Lower leg skin (tissue), 4 donors: ENCODE results near the gene ASH1L. TPM values are rescaled to one million over a fixed set of nuclear protein-coding genes. Genes with fewer than 3 reads are reported as not detected.
"Not testable (repeated sequence)": the region's sequence is repeated elsewhere in the genome, so short reads cannot be mapped to it uniquely, and the experiment has no call there.

Experiments used
- DNase-seq, 2 donors: peaks; one replicate each; pipeline ENCODE4 v3.0.0-alpha.2; 2019; ENCODE audit warnings: low spot score in 2 of 2
- H3K4me3 ChIP-seq: fragments of 200-600 bp; sonication (generic); 2 replicates; pipeline ENCODE4 v1.5.1; 2017; ENCODE audit warnings: mild to moderate bottlenecking, low read depth; ENCODE audit not compliant: poor library complexity, severe bottlenecking
- POLR2A ChIP-seq, 2 donors: fragments of 450-650 bp; IDR thresholded peaks; one replicate each; pipeline ENCODE4 v1.6.1; 2016 to 2017; ENCODE audit warnings: antibody characterized with exemption in 2 of 2, mild to moderate bottlenecking in 1 of 2, moderate library complexity in 1 of 2
- WGBS, 2 donors: methylation state at CpG; one replicate each; pipeline ENCODE4 v1.1.5; 2018; 5-methylcytosine and 5-hydroxymethylcytosine counted together
- intact Hi-C: fragments of 100-400 bp; cut with DNase I; formaldehyde crosslinking; loops from one replicate; pipeline ENCODE4 v1.15.0; 2023; ENCODE audit warnings: low total_unique reads
- total RNA-seq, 4 donors: library from RNA; depleted of rRNA; stranded (reverse); fragments of >200 nt; gene quantifications; one replicate each; pipeline ENCODE4 v1.1.0, GENCODE V29; 2016
- TF ChIP-seq, protein P1 (sequence below), 3 donors: fragments of 450-650 bp; IDR thresholded peaks; one replicate each; pipeline ENCODE4 v1.5.1; 2016; ENCODE audit warnings: antibody characterized with exemption in 3 of 3, mild to moderate bottlenecking in 3 of 3, moderate library complexity in 2 of 3

ASH1L gene
- total RNA-seq, 4 donors from 2014 or later: 40.6 to 59.4 (median 49.9) TPM

DNA sequence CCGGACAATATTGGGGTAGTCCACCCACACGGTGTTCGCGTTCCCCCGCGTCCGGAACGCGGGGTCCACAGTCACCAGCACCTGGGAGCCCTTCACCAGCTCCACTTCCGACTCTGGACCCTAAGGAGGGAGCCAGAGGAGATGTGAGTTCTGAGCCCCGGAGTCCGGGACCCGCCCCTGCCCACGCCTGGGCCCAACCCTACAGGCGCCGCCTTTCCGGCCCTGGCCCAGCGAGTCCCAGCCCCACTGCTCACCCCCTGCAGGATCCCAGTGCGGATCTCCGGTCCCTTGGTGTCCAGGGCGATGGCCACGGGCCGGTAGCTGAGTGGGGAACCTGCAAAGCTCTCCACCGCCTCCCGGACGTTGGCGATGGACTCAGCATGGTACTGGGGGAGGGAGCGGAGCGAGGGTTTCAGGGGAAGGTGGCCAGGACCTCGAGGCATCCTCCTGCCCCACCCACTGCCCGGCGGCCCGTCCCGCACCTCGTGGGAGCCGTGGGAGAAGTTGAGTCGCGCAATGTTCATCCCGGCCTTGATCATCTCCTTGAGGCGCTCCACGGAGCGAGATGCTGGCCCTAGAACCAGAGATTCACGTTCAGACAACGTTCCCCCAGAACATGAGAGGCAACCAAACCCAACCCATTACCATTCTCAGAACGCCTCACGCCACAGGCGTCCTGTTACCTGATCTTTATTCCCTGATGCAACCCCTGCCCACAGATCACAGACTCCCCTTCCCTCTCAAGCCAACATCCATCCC lies 267.2 kb downstream of the ASH1L start:
- intact Hi-C loops: no loop called here
- no peak for TF ChIP-seq POLR2A (IDR thresholded peaks at IDR 0.05)
- TF ChIP-seq, protein P1, sequence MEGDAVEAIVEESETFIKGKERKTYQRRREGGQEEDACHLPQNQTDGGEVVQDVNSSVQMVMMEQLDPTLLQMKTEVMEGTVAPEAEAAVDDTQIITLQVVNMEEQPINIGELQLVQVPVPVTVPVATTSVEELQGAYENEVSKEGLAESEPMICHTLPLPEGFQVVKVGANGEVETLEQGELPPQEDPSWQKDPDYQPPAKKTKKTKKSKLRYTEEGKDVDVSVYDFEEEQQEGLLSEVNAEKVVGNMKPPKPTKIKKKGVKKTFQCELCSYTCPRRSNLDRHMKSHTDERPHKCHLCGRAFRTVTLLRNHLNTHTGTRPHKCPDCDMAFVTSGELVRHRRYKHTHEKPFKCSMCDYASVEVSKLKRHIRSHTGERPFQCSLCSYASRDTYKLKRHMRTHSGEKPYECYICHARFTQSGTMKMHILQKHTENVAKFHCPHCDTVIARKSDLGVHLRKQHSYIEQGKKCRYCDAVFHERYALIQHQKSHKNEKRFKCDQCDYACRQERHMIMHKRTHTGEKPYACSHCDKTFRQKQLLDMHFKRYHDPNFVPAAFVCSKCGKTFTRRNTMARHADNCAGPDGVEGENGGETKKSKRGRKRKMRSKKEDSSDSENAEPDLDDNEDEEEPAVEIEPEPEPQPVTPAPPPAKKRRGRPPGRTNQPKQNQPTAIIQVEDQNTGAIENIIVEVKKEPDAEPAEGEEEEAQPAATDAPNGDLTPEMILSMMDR (IDR thresholded peaks at IDR 0.05): no peak
- 9 to 12% methylated on average over 34 to 40 of the region's 47 CpGs for WGBS, 2 donors
- DNase-seq: no peak
- H3K4me3 ChIP-seq: no peak overlapping the region

DNA sequence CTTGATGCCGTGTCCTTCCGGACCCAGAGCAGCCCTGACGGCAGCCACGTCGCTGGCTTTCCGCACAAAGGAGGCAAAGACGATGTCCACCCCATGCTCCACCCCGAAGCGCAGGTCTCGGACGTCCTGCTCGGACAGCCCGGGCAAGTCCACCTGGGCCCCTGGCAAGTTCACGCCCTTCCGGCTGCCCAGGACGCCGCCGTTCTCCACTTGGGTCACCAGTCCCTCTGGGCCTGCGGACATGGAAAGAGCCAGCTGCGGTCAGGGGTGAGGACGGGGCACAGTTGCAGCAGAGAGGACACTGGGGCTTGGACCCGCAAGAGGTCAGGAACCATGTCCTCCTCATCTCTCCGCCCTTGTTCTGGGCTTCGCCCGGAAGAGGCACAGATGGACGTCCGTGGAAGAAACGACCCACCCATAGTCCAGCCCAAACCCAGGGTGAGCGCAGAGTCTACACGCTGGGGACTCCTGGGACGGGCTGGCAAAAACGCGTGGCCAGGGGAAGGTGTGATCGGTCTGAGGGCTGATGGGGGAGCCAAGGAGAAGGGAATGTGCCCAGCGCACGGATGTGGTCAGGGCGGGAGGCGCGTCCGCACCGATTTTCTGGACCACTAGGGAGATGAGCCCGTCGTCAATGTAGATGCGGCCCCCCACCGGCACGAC lies 268.0 kb downstream of the ASH1L start:
- TF ChIP-seq POLR2A (IDR thresholded peaks at IDR 0.05): no peak
- TF ChIP-seq, protein P1 (IDR thresholded peaks at IDR 0.05): no peak
- no peak overlapping the region for H3K4me3 ChIP-seq
- DNase-seq: no peak
- WGBS, 2 donors: 48 to 62% methylated on average over 44 to 46 of the region's 46 CpGs
- intact Hi-C loops: no loop called here

DNA sequence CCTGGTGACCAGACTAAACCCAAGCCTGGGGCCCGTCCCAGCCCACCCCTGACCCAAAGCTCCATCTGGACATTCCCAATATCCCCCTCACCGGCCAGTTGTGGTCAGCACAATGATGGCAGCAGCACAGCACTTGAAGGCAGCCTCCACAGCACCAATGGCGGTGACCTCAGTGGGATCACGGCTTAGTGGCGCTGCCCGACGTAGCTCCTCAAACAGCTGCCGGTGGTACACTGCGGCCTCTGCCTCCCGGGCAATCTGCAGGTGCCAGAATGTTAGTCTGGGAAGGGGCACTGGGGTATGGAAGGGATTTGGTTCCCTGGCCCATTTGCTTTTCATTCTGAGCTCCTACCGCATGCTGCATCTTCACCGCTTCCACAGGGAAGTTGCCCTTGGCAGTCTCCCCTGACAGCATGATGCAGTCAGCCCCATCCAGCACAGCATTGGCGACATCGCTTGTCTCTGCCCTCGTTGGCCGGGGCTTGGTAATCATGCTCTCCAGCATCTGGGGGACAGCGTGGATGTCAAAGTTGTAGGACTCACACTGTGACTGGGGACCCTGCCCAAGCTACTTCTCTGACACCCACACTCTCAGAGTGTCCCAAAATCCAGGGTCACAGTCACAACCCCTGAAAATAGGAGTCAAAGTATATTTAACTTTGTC lies 269.4 kb downstream of the ASH1L start:
- DNase-seq: no peak
- no peak overlapping the region for H3K4me3 ChIP-seq
- TF ChIP-seq, protein P1 (IDR thresholded peaks at IDR 0.05): no peak
- TF ChIP-seq POLR2A (IDR thresholded peaks at IDR 0.05): no peak
- intact Hi-C loops: no loop called here
- WGBS, 2 donors: 87 to 90% methylated on average over 17 of the region's 17 CpGs

DNA sequence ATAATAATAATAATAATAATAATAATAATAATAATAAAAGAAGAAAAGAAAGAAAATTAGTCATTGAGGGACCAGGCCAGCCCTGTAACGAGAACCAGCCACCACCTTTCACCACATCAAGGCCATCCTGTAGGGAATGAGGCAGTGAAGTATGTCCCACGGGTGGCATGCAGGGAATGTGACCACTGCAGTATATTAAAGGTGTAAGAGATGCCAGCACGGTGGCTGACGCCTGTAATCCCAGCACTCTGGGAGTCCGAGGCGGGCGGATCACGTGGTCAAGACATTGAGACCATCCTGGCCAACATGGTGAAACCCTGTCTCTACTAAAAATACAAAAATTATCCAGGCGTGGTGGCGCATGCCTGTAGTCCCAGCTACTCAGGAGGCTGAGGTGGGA lies 271.6 kb downstream of the ASH1L start:
- intact Hi-C loops, DNase-seq, H3K4me3 ChIP-seq: not testable (repeated sequence)
- WGBS, 2 donors: 84% methylated on average over 10 of the region's 10 CpGs

DNA sequence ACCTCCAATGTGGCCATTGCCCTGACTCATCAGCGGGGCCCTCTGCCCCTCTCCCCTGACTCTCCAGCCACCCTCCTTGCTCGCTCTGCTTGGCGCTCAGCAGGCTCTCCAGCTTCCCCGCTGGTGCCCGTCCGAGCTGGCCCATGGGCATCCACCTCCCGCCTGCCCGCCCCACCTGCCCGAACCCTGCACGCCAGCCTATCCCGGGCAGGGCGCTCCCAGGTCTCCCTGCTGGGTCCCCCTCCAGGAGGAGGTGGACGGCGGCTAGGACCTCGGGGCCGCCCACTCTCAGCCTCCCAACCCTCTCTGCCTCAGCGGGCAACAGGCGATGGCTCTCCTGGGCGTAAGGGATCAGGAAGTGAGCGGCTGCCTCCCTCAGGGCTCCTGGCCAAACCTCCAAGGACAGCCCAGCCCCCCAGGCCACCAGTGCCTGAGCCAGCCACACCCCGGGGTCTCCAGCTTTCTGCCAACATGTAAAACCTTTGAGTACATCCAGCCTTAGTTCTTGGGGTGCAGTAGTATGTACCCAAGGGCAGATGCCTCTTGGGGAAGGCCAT lies 274.5 kb downstream of the ASH1L start:
- 95 to 96% methylated on average over 7 to 15 of the region's 21 CpGs for WGBS, 2 donors
- no peak for TF ChIP-seq POLR2A (IDR thresholded peaks at IDR 0.05)
- TF ChIP-seq, protein P1 (IDR thresholded peaks at IDR 0.05): no peak

DNA sequence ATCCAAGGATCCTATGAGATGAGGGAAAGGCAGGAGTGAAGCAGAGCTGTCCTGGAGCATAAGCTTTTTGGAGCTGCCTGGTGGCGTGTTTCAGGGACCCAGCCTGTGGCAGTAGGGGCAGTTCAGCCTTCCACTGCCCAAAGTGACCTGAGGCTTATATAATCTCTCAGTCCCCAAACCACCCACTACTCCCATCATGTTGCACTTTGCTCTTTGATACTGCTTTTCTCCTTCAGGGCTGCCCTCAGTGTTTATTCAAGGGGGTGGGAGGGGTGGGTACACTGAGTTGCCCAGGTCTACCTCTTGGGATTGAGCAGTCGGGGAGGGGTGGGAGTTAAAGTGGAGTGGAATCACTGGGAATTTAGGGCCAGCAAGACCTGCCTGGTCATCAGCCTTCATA lies 276.1 kb downstream of the ASH1L start:
- WGBS, 2 donors: 93% methylated on average over 2 of the region's 2 CpGs
- no peak for TF ChIP-seq POLR2A (IDR thresholded peaks at IDR 0.05)
- TF ChIP-seq, protein P1 (IDR thresholded peaks at IDR 0.05): no peak
- intact Hi-C loops: no loop called here
- DNase-seq: no peak
- no peak overlapping the region for H3K4me3 ChIP-seq

More for the DNA sequence above, 274.5 kb downstream of the ASH1L start:
- no peak for DNase-seq
- no peak overlapping the region for H3K4me3 ChIP-seq
- intact Hi-C loops: no loop called here
